ENCODE measurements around the gene SHISA9.

DNA sequence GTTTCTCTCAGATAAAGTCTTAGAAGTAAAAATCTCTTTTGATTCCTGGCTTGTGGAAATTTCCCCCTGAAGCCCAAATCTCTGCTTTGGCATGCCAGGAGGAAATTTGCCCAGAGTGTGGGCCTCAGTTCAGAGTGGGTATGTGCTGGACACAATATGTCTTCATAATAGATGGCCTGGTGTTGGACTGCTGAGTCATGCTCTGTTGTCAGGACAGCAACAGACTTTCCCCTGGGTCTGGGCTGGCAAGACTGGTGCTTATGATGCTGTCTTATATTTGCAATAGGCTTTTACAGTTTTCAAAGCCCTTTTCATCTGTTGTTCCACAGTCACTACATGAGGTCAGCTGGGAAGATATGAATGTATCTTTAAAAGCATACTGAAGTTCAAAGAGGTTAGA is 57.0 kb downstream of the SHISA9 start:
- TF ChIP-seq POLR2A (IDR thresholded peaks at IDR 0.05) (no peak), POLR2AphosphoS5 (IDR thresholded peaks at IDR 0.05) (no peak)
- TF ChIP-seq, protein P1, sequence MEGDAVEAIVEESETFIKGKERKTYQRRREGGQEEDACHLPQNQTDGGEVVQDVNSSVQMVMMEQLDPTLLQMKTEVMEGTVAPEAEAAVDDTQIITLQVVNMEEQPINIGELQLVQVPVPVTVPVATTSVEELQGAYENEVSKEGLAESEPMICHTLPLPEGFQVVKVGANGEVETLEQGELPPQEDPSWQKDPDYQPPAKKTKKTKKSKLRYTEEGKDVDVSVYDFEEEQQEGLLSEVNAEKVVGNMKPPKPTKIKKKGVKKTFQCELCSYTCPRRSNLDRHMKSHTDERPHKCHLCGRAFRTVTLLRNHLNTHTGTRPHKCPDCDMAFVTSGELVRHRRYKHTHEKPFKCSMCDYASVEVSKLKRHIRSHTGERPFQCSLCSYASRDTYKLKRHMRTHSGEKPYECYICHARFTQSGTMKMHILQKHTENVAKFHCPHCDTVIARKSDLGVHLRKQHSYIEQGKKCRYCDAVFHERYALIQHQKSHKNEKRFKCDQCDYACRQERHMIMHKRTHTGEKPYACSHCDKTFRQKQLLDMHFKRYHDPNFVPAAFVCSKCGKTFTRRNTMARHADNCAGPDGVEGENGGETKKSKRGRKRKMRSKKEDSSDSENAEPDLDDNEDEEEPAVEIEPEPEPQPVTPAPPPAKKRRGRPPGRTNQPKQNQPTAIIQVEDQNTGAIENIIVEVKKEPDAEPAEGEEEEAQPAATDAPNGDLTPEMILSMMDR (IDR thresholded peaks at IDR 0.05) = no peak
